Osteoblast (primary cell): Measurements from ENCODE around the gene TBKBP1. TPM values are rescaled to one million over a fixed set of nuclear protein-coding genes. Genes with fewer than 3 reads are reported as not detected.

Experiments used
- DNase-seq: peaks from one replicate; pipeline ENCODE4 v3.0.0; 2011; ENCODE audit warnings: low spot score, mixed read lengths; ENCODE audit not compliant: insufficient read length; ENCODE audit errors: missing footprints
- H2AFZ ChIP-seq: 2 replicates; pipeline ENCODE4 v1.6.0; 2011; ENCODE audit warnings: mild to moderate bottlenecking, low read length
- H3K27ac ChIP-seq: 2 replicates; pipeline ENCODE4 v1.5.1; 2011; ENCODE audit warnings: mild to moderate bottlenecking, low read depth, low read length, moderate library complexity
- H3K27me3 ChIP-seq: 2 replicates; pipeline ENCODE4 v1.6.0; 2012; ENCODE audit warnings: mild to moderate bottlenecking, control low read depth, inconsistent platforms, low read length, moderate library complexity; ENCODE audit not compliant: insufficient read depth
- H3K36me3 ChIP-seq: 2 replicates; pipeline ENCODE4 v1.5.1; 2011; ENCODE audit warnings: mild to moderate bottlenecking, low read length, control low read depth, moderate library complexity; ENCODE audit not compliant: insufficient read depth
- H3K4me1 ChIP-seq: 2 replicates; pipeline ENCODE4 v1.5.1; 2011; ENCODE audit warnings: mild to moderate bottlenecking, low read length, control low read depth, moderate library complexity; ENCODE audit not compliant: insufficient read depth
- H3K4me2 ChIP-seq: 2 replicates; pipeline ENCODE4 v1.6.0; 2011; ENCODE audit warnings: mild to moderate bottlenecking, low read length; ENCODE audit not compliant: insufficient read depth
- H3K4me3 ChIP-seq: fragments of 200-600 bp; sonication (generic); 3 replicates; pipeline ENCODE4 v1.5.1; 2012; ENCODE audit warnings: mild to moderate bottlenecking, low read length, inconsistent platforms; ENCODE audit not compliant: insufficient read depth
- H3K79me2 ChIP-seq: 2 replicates; pipeline ENCODE4 v1.6.0; 2012; ENCODE audit warnings: mild to moderate bottlenecking, low read length, control low read depth, inconsistent platforms; ENCODE audit not compliant: insufficient read depth
- H3K9me3 ChIP-seq: 2 replicates; pipeline ENCODE4 v1.5.1; 2011; ENCODE audit warnings: low read depth, low read length, control low read depth
- H4K20me1 ChIP-seq: 2 replicates; pipeline ENCODE4 v1.6.0; 2012; ENCODE audit warnings: mild to moderate bottlenecking, low read length, control low read depth; ENCODE audit not compliant: insufficient read depth
- total RNA-seq: library from RNA; depleted of rRNA; stranded (reverse); fragments of >200 nt; gene quantifications from 2 replicates; pipeline ENCODE4 v1.2.3, GENCODE V29; 2012
- TF ChIP-seq, protein P1 (sequence below): IDR thresholded peaks from 2 replicates; pipeline ENCODE4 v1.5.1; 2011; ENCODE audit warnings: mild to moderate bottlenecking, low read depth, low read length, moderate library complexity; ENCODE audit errors: extremely low read depth

Gene TBKBP1
- total RNA-seq, 1 donor, result 11.9 TPM

DNA sequence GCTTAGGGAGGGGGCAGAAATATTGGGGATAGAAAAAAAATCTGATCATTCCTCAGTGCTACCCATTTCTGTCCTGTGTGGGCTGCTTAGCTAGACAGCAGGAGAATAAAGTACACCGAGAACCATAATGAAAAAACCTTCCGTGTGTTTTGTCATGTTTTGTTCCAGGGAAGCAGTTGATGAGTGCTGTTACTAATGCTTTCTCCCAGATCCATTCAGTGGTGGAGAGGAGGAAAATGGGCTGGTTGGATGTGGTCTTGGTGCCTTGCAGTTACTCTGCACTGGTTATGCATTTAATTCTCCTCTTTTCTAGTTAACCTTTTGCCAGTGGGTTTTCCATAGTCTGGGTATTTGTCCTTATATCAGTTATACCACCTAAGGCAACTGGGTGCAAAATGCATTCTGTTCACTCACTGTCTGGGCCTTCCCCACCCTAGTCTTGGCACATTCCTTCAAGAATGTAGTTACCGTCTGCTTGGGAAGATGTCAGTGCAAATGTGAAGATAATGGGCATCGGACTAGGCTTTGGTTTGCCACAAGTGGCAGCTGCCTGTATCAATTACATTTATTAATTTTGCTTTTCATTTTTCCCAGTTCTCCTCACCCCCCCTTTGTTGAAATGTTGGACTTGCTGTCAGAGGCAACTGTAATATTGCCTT, 9.3 kb upstream of the TBKBP1 start:
- no peaks in the 10 kb centered on the region for H3K27me3 ChIP-seq
- H3K4me2 ChIP-seq, result no peak overlapping the region
- H3K4me3 ChIP-seq, result no peak overlapping the region
- H3K4me1 ChIP-seq, result peaks cover 36% of the 10 kb centered on the region
- TF ChIP-seq, protein P1, sequence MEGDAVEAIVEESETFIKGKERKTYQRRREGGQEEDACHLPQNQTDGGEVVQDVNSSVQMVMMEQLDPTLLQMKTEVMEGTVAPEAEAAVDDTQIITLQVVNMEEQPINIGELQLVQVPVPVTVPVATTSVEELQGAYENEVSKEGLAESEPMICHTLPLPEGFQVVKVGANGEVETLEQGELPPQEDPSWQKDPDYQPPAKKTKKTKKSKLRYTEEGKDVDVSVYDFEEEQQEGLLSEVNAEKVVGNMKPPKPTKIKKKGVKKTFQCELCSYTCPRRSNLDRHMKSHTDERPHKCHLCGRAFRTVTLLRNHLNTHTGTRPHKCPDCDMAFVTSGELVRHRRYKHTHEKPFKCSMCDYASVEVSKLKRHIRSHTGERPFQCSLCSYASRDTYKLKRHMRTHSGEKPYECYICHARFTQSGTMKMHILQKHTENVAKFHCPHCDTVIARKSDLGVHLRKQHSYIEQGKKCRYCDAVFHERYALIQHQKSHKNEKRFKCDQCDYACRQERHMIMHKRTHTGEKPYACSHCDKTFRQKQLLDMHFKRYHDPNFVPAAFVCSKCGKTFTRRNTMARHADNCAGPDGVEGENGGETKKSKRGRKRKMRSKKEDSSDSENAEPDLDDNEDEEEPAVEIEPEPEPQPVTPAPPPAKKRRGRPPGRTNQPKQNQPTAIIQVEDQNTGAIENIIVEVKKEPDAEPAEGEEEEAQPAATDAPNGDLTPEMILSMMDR, result no peak
- H4K20me1 ChIP-seq, result peaks cover 16% of the 10 kb centered on the region
- no peaks in the 10 kb centered on the region for H3K9me3 ChIP-seq
- H3K36me3 ChIP-seq, result peaks cover 56% of the 10 kb centered on the region
- peaks cover 5% of the 10 kb centered on the region for H3K79me2 ChIP-seq
- no peak for DNase-seq
- H3K27ac ChIP-seq, result peak overlapping the region; percentile 70
- H2AFZ ChIP-seq, result no peak overlapping the region

DNA sequence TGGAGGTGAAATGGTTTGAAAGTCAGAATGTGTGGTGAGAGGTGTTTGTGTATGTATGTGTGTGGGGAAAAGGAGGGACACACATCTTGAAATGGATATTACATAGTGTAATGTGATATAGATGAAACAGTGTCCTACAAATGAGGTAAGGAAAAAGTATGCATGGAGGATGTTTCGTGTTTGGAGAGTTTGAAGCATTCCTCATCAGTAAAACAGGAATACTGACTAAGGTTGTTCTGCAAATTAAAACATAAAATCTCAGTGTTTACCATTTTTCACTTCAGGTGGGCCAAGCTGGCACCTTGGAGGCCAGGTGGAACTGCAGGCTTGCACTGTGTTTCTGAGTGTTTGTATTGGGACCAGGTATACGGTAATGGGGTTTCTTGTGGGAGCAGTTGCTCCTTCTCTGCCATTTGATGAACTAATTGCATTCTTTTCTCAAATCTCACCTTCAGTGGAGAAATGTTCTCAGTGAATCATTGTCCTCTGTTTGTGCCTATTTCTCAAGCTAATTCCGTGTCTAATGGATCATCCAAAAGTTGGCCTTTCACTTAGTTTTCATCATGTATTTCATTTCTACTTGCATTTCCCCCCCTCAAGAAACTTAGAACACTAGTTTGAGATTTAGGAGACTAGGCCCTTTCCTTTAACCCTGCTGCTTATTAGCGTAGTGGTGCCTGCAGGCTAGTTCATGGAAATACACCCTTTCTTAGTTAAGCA, 8.2 kb upstream of the TBKBP1 start:
- H2AFZ ChIP-seq, result no peak overlapping the region
- DNase-seq, result no peak
- H3K27ac ChIP-seq, result peak overlapping the region; percentile 70
- H3K36me3 ChIP-seq, result peaks cover 46% of the 10 kb centered on the region
- H3K9me3 ChIP-seq, result no peaks in the 10 kb centered on the region
- peaks cover 40% of the 10 kb centered on the region for H3K4me1 ChIP-seq
- TF ChIP-seq, protein P1, result no peak
- no peak overlapping the region for H3K4me3 ChIP-seq
- peaks cover 16% of the 10 kb centered on the region for H4K20me1 ChIP-seq
- peak overlapping the region; percentile 26 for H3K4me2 ChIP-seq
- H3K79me2 ChIP-seq, result peaks cover 5% of the 10 kb centered on the region
- H3K27me3 ChIP-seq, result no peaks in the 10 kb centered on the region

DNA sequence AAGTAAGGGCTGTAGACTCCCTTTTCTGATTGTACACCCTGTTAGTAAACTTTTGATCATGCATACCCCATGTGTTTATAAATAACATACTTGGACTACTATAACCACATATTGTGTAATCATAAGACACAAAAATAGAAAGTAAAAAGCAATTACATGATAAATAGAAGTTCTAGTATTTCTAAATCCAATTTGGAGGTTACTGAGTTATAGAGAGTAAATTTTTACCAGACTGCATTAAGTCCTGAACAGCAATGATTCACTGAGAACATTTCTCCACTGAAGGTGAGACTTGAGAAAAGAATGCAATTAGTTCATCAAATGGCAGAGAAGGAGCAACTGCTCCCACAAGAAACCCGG, 7.7 kb upstream of the TBKBP1 start:
- Histone ChIP-seq H3K36me3 (peaks cover 42% of the 10 kb centered on the region), H3K27me3 (no peaks in the 10 kb centered on the region), H3K79me2 (peaks cover 5% of the 10 kb centered on the region), H3K4me3 (no peak overlapping the region), H2AFZ (no peak overlapping the region), H3K27ac (peak overlapping the region; percentile 70), H3K4me2 (peak overlapping the region; percentile 26), H3K4me1 (peaks cover 40% of the 10 kb centered on the region), H3K9me3 (no peaks in the 10 kb centered on the region), H4K20me1 (peaks cover 16% of the 10 kb centered on the region)
- peak; percentile 82 for DNase-seq
- TF ChIP-seq, protein P1, result no peak

DNA sequence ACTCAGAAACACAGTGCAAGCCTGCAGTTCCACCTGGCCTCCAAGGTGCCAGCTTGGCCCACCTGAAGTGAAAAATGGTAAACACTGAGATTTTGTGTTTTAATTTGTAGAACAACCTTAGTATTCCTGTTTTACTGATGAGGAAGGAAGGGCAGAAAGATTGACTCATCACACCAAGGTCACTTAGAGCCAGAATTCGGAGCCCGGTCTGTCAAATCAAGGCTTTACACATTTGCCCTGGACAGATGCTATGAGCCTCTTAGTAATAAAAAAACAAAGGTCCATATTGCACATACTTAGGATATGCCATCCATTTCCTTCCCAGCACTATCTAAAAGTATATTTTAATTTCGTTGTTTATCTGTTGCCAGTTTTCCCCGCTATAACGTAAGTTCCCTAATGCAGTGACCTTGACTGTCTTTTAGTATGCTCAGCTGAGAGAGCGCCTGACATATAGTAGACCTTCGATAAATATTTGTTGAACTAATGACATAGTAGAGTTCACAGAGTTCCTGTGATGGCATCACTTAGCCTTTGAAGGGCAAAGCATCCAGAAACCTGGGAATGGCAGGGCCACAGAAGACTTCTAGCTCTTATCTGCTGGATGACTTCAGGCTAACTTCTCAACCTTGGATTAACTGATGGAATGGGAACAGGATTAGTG, 7.2 kb upstream of the TBKBP1 start:
- H3K79me2 ChIP-seq, result peaks cover 5% of the 10 kb centered on the region
- peak; percentile 89 for DNase-seq
- peaks cover 40% of the 10 kb centered on the region for H3K4me1 ChIP-seq
- H3K4me3 ChIP-seq, result no peak overlapping the region
- H3K4me2 ChIP-seq, result no peak overlapping the region
- H3K27ac ChIP-seq, result peak overlapping the region; percentile 70
- H3K27me3 ChIP-seq, result no peaks in the 10 kb centered on the region
- no peaks in the 10 kb centered on the region for H3K9me3 ChIP-seq
- peaks cover 38% of the 10 kb centered on the region for H3K36me3 ChIP-seq
- no peak overlapping the region for H2AFZ ChIP-seq
- TF ChIP-seq, protein P1, result no peak
- H4K20me1 ChIP-seq, result peaks cover 16% of the 10 kb centered on the region
